PC-9 (cell line): ENCODE data around the gene MBOAT7. TPM values are rescaled to one million over a fixed set of nuclear protein-coding genes. Genes with fewer than 3 reads are reported as not detected.

Experiments used
- BruUV-seq: library from RNA; stranded (reverse); fragments of 400-500 nt; replicated peaks from 2 replicates; lab custom pipeline; 2021; lab: Mats Ljungman, UMichigan
- CTCF ChIA-PET: fragments of 300-600 bp; sonication (Branson Sonifier 250); formaldehyde crosslinking; loops from one replicate; lab custom pipeline; 2022; ENCODE audit warnings: antibody characterized with exemption; lab: Charles Lee
- POLR2A ChIA-PET: fragments of 300-600 bp; sonication (Branson Sonifier 250); formaldehyde crosslinking; loops from one replicate; lab custom pipeline; 2022; ENCODE audit warnings: antibody characterized with exemption; ENCODE audit not compliant: unreplicated experiment; lab: Charles Lee
- DNase-seq, 2 experiments: peaks; one replicate each; pipeline versions ENCODE4 v3.0.0 to v3.0.0-alpha.2; 2015 to 2022; ENCODE audit warnings: mixed read lengths in 1 of 2
- H2AFZ ChIP-seq: fragments of 200-600 bp; sonication (generic); 2 replicates; pipeline ENCODE4 v1.8.1; 2017; ENCODE audit warnings: antibody characterized with exemption
- H3F3A ChIP-seq: fragments of 200-600 bp; sonication (generic); 2 replicates; pipeline ENCODE4 v1.8.1; 2017; ENCODE audit warnings: antibody characterized with exemption, mild to moderate bottlenecking, low read depth; ENCODE audit not compliant: insufficient read depth
- H3K27ac ChIP-seq: fragments of 200-600 bp; sonication (generic); 2 replicates; pipeline ENCODE4 v1.6.1; 2016; ENCODE audit warnings: mixed run types
- H3K27me3 ChIP-seq: fragments of 200-600 bp; sonication (generic); 2 replicates; pipeline ENCODE4 v1.6.1; 2016; ENCODE audit warnings: low read depth, mixed run types; ENCODE audit not compliant: insufficient read depth
- H3K36me3 ChIP-seq: fragments of 200-600 bp; sonication (generic); 2 replicates; pipeline ENCODE4 v1.6.1; 2016; ENCODE audit warnings: low read depth, mixed run types
- H3K4me1 ChIP-seq: fragments of 200-600 bp; sonication (generic); replicated peaks from 2 replicates; pipeline ENCODE4 v1.6.1; 2016; ENCODE audit warnings: mixed run types; ENCODE audit not compliant: insufficient read depth
- H3K4me2 ChIP-seq: fragments of 200-600 bp; sonication (generic); 2 replicates; pipeline ENCODE4 v1.6.1; 2017; ENCODE audit warnings: mixed run types
- H3K4me3 ChIP-seq: fragments of 200-600 bp; sonication (generic); 2 replicates; pipeline ENCODE4 v1.6.1; 2016; ENCODE audit warnings: mixed run types
- H3K79me2 ChIP-seq: fragments of 200-600 bp; sonication (generic); 2 replicates; pipeline ENCODE4 v1.6.1; 2017; ENCODE audit warnings: low read depth, mixed run types
- H3K9me2 ChIP-seq: fragments of 200-600 bp; sonication (generic); 2 replicates; pipeline ENCODE4 v1.8.1; 2017; ENCODE audit warnings: mild to moderate bottlenecking; ENCODE audit not compliant: insufficient read depth
- H3K9me3 ChIP-seq: fragments of 200-600 bp; sonication (generic); 2 replicates; pipeline ENCODE4 v1.8.1; 2016; ENCODE audit warnings: low read depth; ENCODE audit not compliant: insufficient read depth
- H4K20me1 ChIP-seq: fragments of 200-600 bp; sonication (generic); 2 replicates; pipeline ENCODE4 v1.8.1; 2017; ENCODE audit not compliant: insufficient read depth
- EZH2 ChIP-seq: fragments of 200-600 bp; sonication (generic); IDR thresholded peaks from 2 replicates; pipeline ENCODE4 v1.8.0; 2017; ENCODE audit warnings: antibody characterized with exemption, low read depth
- intact Hi-C: fragments of 100-400 bp; cut with micrococcal nuclease; formaldehyde crosslinking; loops from one replicate; pipeline ENCODE4 v1.10.0; 2022; ENCODE audit not compliant: unreplicated experiment
- total RNA-seq: library from RNA; stranded (reverse); gene quantifications from 2 replicates; pipeline ENCODE4 v1.2.3, GENCODE V29; 2021
- TF ChIP-seq, protein P1 (sequence below): fragments of 200-600 bp; sonication (generic); conservative IDR thresholded peaks from 2 replicates; pipeline ENCODE4 v1.6.1; 2017; ENCODE audit warnings: mixed run types, antibody characterized with exemption, mild to moderate bottlenecking, moderate library complexity

Gene MBOAT7
- total RNA-seq, 1 experiment from 2014 or later = 494 TPM

DNA sequence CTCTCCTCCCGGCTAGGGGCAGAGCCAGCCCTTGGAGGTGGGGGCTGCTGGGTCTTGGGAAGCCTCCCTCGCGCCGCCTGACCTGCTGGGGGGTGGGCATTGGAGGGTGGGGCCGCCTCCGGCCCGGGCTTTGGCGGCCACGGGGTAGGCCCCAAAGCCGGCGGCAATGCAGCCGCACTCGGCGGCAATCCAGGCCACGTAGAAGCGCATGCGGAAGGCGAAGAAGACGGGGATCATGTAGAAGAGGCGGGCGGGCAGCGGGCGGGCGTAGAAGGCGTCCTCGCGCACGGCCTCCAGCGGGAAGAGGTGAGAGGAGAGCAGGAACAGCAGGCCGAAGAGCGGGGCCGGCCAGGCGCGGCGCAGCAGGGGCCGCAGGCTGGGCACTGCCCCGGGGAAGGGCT is 8.7 kb downstream of the MBOAT7 start:
- H3K9me3 ChIP-seq = no peaks in the 10 kb centered on the region
- H3K27me3 ChIP-seq = no peaks in the 10 kb centered on the region
- H3K4me2 ChIP-seq = no peak overlapping the region
- peaks cover 16% of the 10 kb centered on the region for H3K36me3 ChIP-seq
- ChIA-PET CTCF (no interaction called here), POLR2A (no interaction called here)
- BruUV-seq = no TSS peak
- intact Hi-C loops = no loop called here
- no peak for DNase-seq
- peaks cover 33% of the 10 kb centered on the region for H4K20me1 ChIP-seq
- H3K9me2 ChIP-seq = no peaks in the 10 kb centered on the region
- no peak for TF ChIP-seq EZH2
- TF ChIP-seq, protein P1, sequence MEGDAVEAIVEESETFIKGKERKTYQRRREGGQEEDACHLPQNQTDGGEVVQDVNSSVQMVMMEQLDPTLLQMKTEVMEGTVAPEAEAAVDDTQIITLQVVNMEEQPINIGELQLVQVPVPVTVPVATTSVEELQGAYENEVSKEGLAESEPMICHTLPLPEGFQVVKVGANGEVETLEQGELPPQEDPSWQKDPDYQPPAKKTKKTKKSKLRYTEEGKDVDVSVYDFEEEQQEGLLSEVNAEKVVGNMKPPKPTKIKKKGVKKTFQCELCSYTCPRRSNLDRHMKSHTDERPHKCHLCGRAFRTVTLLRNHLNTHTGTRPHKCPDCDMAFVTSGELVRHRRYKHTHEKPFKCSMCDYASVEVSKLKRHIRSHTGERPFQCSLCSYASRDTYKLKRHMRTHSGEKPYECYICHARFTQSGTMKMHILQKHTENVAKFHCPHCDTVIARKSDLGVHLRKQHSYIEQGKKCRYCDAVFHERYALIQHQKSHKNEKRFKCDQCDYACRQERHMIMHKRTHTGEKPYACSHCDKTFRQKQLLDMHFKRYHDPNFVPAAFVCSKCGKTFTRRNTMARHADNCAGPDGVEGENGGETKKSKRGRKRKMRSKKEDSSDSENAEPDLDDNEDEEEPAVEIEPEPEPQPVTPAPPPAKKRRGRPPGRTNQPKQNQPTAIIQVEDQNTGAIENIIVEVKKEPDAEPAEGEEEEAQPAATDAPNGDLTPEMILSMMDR = no peak
- no peak overlapping the region for H3K4me3 ChIP-seq
- H2AFZ ChIP-seq = no peak overlapping the region
- no peak overlapping the region for H3K27ac ChIP-seq
- peaks cover 9% of the 10 kb centered on the region; the same call in 1 of the 2 replicates for H3K79me2 ChIP-seq
- no peaks in the 10 kb centered on the region for H3K4me1 ChIP-seq
- H3F3A ChIP-seq = peaks cover 57% of the 10 kb centered on the region; the same call in 1 of the 2 replicates

DNA sequence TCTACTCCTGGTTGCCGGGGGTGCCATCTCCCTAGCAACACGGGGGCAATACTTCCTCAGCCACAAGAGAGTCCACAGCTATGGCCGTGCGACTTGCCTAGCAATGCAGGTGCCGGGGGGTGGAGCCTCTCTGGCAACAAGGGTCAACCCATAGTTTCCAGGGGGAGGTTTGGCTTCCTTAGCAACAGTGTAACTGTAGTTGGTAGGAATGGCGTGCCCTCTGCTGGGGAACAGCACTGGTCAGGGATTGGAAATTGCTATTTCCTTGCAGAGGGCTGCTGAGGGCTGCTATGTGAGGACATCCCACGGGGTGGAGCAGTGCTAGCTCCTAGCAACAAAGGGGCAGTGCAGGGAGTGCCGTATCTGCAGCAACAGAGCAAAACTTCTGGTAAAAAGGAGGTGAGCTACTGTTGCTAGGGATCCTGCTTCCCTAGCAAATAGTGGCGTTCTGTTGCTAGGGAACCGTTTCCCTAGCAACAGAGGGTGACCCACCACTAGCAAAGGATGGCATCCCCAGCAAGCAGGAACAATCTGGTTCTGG is 9.4 kb downstream of the MBOAT7 start:
- H3K4me2 ChIP-seq = no peak overlapping the region
- peaks cover 38% of the 10 kb centered on the region for H4K20me1 ChIP-seq
- H3K9me2 ChIP-seq = no peaks in the 10 kb centered on the region
- BruUV-seq = no TSS peak
- H3K27ac ChIP-seq = no peak overlapping the region
- CTCF ChIA-PET = no interaction called here
- intact Hi-C loops = no loop called here
- no peaks in the 10 kb centered on the region for H3K9me3 ChIP-seq
- DNase-seq = peak in 1 of 2 experiments; percentile 65
- H2AFZ ChIP-seq = no peak overlapping the region
- peaks cover 3% of the 10 kb centered on the region; the same call in 1 of the 2 replicates for H3K79me2 ChIP-seq
- H3K4me1 ChIP-seq = no peaks in the 10 kb centered on the region
- H3K36me3 ChIP-seq = peaks cover 10% of the 10 kb centered on the region; the same call in 1 of the 2 replicates
- no peak overlapping the region for H3K4me3 ChIP-seq
- no peaks in the 10 kb centered on the region for H3K27me3 ChIP-seq
- POLR2A ChIA-PET = no interaction called here
- peaks cover 59% of the 10 kb centered on the region; the same call in 1 of the 2 replicates for H3F3A ChIP-seq
- TF ChIP-seq EZH2 = no peak
- TF ChIP-seq, protein P1 = no peak

DNA sequence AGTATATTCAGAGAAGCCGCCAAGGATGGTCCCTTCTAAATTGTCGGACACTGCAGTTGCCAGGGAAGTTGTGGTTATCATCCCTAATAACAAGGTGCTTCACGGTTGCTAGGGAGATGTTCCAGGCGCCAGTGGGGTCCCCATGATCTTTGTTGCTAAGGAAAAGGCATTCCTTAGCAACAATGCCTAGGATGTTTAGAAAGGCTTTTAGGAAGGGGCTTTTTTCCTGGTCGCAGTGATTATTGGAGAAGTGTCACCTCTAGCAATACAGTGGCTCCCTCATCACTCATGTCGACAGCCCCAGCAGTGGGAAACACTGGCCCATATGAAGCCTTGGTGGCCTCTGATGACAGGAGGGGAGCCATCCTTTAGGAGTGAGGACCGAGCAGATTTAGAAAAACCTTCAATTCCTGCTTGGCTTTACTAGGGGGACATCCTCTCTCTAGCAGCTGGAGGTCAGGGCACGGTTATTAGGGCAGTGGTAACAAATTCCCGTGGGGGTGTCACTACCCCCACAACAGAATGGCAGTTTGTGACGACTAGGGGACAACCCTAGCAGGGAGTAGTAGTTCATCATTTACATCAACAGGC is 10.0 kb downstream of the MBOAT7 start:
- ChIA-PET CTCF (no interaction called here), POLR2A (no interaction called here)
- peaks cover 10% of the 10 kb centered on the region; the same call in 1 of the 2 replicates for H3K36me3 ChIP-seq
- peaks cover 3% of the 10 kb centered on the region; the same call in 1 of the 2 replicates for H3K79me2 ChIP-seq
- H3K9me2 ChIP-seq = no peaks in the 10 kb centered on the region
- H3K27me3 ChIP-seq = no peaks in the 10 kb centered on the region
- intact Hi-C loops = no loop called here
- no peak for DNase-seq
- H3F3A ChIP-seq = peaks cover 59% of the 10 kb centered on the region; the same call in 1 of the 2 replicates
- peaks cover 41% of the 10 kb centered on the region for H4K20me1 ChIP-seq
- H3K4me1 ChIP-seq = no peaks in the 10 kb centered on the region
- no peak overlapping the region for H2AFZ ChIP-seq
- no peak for TF ChIP-seq EZH2
- TF ChIP-seq, protein P1 = no peak
- H3K9me3 ChIP-seq = no peaks in the 10 kb centered on the region
- BruUV-seq = no TSS peak
- no peak overlapping the region for H3K27ac ChIP-seq
- no peak overlapping the region for H3K4me3 ChIP-seq
- H3K4me2 ChIP-seq = no peak overlapping the region
